GM06990 (cell line): Measurements from ENCODE around the gene HEXB.

ENCODE experiments used
- DNase-seq: peaks from one replicate; pipeline ENCODE4 v3.0.0-alpha.2; 2011; ENCODE audit not compliant: insufficient read length; ENCODE audit errors: extremely low read depth
- H3K27me3 ChIP-seq: replicated peaks from 2 replicates; pipeline ENCODE4 v1.6.0; 2011; ENCODE audit warnings: low read length; ENCODE audit not compliant: control insufficient read depth, insufficient read depth
- H3K36me3 ChIP-seq: 2 replicates; pipeline ENCODE4 v1.5.1; 2011; ENCODE audit warnings: low read length; ENCODE audit not compliant: control insufficient read depth, insufficient read depth
- H3K4me3 ChIP-seq: replicated peaks from 2 replicates; pipeline ENCODE4 v1.5.1; 2011; ENCODE audit warnings: low read depth, mild to moderate bottlenecking, control low read depth, low read length
- TF ChIP-seq, protein P1 (sequence below): IDR thresholded peaks from 2 replicates; pipeline ENCODE4 v1.5.1; 2011; ENCODE audit warnings: low read length, control low read depth, mild to moderate bottlenecking, inconsistent platforms; ENCODE audit not compliant: insufficient read depth, poor library complexity, severe bottlenecking

HEXB gene

DNA sequence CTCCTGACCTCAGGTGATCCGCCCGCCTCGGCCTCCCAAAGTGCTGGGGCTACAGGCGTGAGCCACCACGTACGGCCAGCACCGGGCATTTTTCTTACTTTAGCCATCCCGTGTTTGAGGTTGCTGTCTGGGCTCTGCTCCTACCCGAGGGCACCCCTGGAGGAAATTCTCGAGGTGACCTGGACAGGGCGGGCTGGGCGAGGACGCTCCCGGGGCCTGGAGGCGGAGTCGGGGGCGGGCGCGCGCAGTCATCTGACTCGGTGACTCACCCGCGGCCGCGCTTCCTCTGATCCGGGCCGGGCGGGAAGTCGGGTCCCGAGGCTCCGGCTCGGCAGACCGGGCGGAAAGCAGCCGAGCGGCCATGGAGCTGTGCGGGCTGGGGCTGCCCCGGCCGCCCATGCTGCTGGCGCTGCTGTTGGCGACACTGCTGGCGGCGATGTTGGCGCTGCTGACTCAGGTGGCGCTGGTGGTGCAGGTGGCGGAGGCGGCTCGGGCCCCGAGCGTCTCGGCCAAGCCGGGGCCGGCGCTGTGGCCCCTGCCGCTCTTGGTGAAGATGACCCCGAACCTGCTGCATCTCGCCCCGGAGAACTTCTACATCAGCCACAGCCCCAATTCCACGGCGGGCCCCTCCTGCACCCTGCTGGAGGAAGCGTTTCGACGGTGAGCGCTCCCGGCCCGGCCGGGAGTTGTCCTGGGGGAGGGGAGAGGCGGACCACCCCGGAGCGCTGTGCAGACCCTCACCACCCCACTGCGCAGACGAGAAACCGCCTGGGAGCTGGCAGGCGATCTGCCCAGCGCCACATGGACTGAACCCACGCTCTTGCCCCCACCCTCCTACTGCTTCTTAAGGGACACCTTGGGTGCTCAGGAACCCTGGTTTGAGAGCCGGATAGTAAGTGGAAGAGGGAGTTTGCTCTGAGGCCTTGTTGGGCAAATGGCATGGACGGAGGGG is at the start of gene HEXB:
Gene HEXB (plus strand): TSS at position 334 of the 952 bp plus-strand sequence. CDS start 28 bp downstream, at position 362.
- Histone ChIP-seq H3K27me3 (no peaks in the 10 kb centered on the region), H3K4me3 (peak within 1 kb of the TSS; percentile 81), H3K36me3 (no peaks in the 10 kb centered on the region)
- TF ChIP-seq, protein P1, sequence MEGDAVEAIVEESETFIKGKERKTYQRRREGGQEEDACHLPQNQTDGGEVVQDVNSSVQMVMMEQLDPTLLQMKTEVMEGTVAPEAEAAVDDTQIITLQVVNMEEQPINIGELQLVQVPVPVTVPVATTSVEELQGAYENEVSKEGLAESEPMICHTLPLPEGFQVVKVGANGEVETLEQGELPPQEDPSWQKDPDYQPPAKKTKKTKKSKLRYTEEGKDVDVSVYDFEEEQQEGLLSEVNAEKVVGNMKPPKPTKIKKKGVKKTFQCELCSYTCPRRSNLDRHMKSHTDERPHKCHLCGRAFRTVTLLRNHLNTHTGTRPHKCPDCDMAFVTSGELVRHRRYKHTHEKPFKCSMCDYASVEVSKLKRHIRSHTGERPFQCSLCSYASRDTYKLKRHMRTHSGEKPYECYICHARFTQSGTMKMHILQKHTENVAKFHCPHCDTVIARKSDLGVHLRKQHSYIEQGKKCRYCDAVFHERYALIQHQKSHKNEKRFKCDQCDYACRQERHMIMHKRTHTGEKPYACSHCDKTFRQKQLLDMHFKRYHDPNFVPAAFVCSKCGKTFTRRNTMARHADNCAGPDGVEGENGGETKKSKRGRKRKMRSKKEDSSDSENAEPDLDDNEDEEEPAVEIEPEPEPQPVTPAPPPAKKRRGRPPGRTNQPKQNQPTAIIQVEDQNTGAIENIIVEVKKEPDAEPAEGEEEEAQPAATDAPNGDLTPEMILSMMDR: no peak
- DNase-seq: peak; percentile 83

DNA sequence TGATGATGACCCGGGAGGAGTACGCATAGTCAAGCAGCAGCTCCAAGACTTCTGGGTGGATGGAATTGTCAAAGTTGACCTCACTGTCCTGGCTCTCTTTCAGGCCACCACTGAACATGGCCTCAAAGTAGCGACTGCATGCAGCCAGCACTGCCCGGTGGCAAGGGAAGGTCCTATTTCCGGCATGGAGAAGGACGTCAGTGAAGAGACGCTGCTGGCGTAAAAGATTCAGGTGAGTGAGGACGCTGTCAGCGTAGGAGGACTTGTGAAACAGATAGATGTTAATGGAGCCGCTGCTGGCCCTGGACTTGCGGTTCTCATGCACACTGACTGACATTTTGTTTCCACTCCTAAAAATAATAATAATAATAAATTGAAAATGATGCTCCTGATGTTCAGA is 48.9 kb upstream of the HEXB start:
- no peak for DNase-seq
- H3K36me3 ChIP-seq: peaks cover 5% of the 10 kb centered on the region
- TF ChIP-seq, protein P1: no peak
- no peak overlapping the region for H3K4me3 ChIP-seq
- no peaks in the 10 kb centered on the region for H3K27me3 ChIP-seq

DNA sequence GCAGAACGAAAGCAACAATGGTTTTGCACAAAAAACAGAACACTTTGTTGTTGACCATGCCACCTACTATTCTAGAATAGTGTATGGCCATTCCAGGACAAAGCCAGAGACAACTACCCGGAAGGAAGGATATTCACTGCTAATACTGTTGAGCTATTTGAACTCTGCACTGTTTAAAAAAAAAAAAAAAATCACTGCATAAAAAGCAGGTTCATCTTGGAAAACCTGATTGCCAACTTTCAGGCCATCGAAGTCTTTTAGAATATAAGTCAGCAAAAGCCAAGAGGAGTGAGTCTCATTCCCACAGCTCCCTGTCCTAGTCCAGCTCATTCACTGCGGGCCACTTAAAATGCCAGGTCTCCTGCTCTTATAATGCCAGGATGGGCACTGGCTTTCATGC is 48.5 kb upstream of the HEXB start:
- TF ChIP-seq, protein P1: no peak
- no peaks in the 10 kb centered on the region for H3K27me3 ChIP-seq
- peaks cover 5% of the 10 kb centered on the region for H3K36me3 ChIP-seq
- H3K4me3 ChIP-seq: no peak overlapping the region
- no peak for DNase-seq

DNA sequence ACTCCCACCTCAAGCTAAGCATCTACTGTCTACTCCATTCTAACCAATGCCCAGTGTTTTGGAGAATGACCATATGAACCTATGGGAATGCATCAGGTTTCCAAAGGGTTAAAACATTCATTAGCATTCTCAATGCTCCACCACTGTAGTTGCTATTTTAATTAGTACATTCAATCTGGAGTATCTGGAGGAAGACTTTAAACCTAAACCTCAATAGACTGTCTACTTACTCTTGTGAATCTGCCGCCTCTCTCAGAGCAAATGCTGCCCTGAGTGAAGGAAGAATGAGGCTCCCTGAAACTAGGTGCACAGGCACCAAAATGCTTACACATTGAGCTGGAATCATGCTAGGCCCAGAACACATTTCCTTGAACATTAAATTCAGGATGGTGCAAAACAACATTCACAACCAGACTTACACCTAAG is 46.5 kb upstream of the HEXB start:
- Histone ChIP-seq H3K27me3 (no peaks in the 10 kb centered on the region), H3K4me3 (peak overlapping the region; percentile 94), H3K36me3 (peaks cover 5% of the 10 kb centered on the region)
- no peak for DNase-seq
- TF ChIP-seq, protein P1: no peak

DNA sequence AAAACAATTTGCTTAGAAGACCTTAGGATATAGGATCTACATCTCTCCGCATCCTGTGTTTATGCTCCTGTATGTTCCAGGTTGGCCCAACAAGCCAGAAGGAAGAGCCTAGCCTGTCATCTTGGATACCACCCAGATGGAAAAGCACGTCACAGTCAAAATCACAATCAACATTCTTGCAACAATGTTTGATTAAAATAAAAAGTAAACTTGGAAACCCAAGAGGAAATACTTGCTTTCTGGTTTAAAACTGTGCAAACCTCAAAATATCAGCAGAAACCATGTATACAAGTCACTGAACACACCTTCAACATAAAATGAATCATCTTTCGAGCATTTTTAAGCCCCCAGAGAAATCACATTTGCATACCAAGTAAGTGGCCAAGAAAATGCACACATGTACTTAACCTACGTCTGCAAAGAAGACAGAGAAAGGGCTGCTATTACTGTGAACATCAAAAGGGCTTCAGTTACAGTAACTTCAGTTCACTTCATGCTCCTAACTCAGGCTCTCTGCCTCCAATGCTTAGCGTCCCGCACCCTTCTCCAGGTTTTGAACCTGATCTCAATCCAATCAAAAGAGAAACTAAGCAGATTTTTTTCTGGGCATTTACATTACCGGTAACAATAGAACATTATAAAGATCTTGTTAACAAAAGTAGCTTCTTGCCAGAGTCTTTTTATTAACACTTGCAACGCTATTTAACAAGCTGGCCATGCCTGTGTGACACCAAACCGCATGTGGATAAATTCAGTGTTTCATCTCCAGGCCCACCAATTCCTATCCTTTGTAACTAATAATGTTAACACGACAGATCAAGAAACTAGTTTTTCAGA is 45.8 kb upstream of the HEXB start:
- TF ChIP-seq, protein P1: no peak
- H3K27me3 ChIP-seq: no peaks in the 10 kb centered on the region
- H3K36me3 ChIP-seq: peaks cover 5% of the 10 kb centered on the region
- DNase-seq: peak; percentile 60
- peak overlapping the region; percentile 94 for H3K4me3 ChIP-seq
